Subcutaneous preadipocyte (primary cell): ENCODE measurements around the gene PTS. TPM values are rescaled to one million over a fixed set of nuclear protein-coding genes. Genes with fewer than 3 reads are reported as not detected.

Experiments
- small RNA-seq: library from RNA; depleted of rRNA; stranded (forward); fragments of <200 nt; gene quantifications from one replicate; pipeline ENCODE3, GENCODE V24; 2012
- total RNA-seq: library from RNA; depleted of rRNA; stranded (reverse); fragments of >200 nt; gene quantifications from 2 replicates; pipeline ENCODE4 v1.2.3, GENCODE V29; 2012

The PTS gene
- 25.0 and 28.9 TPM in 2 replicates for total RNA-seq

DNA sequence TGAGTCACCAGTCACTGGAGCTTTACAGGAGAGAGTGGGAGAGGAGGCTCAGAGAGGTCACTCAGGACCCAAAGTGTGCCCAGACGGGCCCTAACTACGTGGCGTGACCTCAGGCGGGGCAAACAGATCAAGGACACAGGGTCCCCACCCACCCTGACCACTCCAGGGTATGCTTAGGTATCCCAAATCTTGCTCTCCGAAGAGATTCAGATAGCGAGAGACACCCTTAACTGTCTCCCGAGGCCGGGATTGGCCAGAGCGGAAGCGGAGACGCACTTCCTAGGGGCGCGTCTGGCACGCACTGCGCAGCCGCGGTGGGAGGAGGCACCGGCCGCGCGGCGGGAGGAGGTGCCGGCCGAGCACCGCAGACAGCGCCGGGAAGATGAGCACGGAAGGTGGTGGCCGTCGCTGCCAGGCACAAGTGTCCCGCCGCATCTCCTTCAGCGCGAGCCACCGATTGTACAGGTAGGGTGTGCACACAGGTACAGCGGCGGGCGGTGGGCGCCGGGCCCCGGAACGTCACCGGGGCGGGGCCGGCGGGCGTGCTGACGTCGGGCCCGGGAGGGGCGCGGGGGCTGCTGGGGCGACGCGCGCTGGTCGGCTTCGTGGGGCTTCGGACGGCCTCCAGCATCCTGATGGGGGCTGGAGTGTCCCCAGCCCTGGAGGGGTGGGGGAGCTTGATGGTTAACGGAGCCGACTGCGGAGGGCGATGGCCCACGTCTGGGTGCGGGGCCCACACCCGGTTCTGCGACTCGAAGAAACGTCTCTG is at the start of gene PTS:
Gene PTS (plus strand): TSS at position 367 of the 769 bp plus-strand sequence. CDS start 16 bp downstream, at position 383.

GRCh38 chr11:112260490-112260889 is 34.3 kb downstream of the PTS start, which contains the start of gene PLET1:
Gene PLET1 (minus strand): TSS chr11:112260860. CDS start chr11:112260589, 271 bp downstream.

Small RNA genes lying within 50 kb of the gene (small RNA-seq; reads per million reads assigned to genes)
- gene MRPS36P4 = not detected

Other genes starting within 250 kb of the PTS start
- 47.4 and 69.0 TPM in 2 replicates for gene DLAT, start 201.0 kb upstream of the PTS start, total RNA-seq
- 2.2 TPM in 2 replicates for gene PIH1D2, start 152.4 kb upstream of the PTS start, total RNA-seq
- gene NKAPD1, start 152.1 kb upstream of the PTS start, total RNA-seq = 19.5 and 21.3 TPM in 2 replicates
- 55.9 and 73.5 TPM in 2 replicates for gene TIMM8B, start 139.7 kb upstream of the PTS start, total RNA-seq
- 128 and 148 TPM in 2 replicates for gene SDHD, start 139.6 kb upstream of the PTS start, total RNA-seq
- gene IL18, start 62.3 kb upstream of the PTS start, total RNA-seq = not detected in 2 replicates
- gene TEX12, start 59.1 kb upstream of the PTS start, total RNA-seq = under 0.01 and 0.20 TPM in 2 replicates
- 0.73 and 0.78 TPM in 2 replicates for gene BCO2, start 50.9 kb upstream of the PTS start, total RNA-seq
- not detected in 2 replicates for gene PLET1, start 34.4 kb downstream of the PTS start, total RNA-seq